HFF-Myc (cell line): ENCODE measurements around the gene CAMK1D.

ENCODE experiments used
- DNase-seq: peaks from one replicate; pipeline ENCODE4 v3.0.0-alpha.2; 2011; ENCODE audit warnings: low read depth; ENCODE audit errors: extremely low read depth
- H3K4me3 ChIP-seq: replicated peaks from 2 replicates; pipeline ENCODE4 v1.5.1; 2011; ENCODE audit warnings: low read depth, mild to moderate bottlenecking, control low read depth, low read length
- TF ChIP-seq, protein P1 (sequence below): IDR thresholded peaks from 2 replicates; pipeline ENCODE4 v1.5.1; 2012; ENCODE audit warnings: mild to moderate bottlenecking, low read depth, low read length, control low read depth; ENCODE audit errors: missing control alignments

The CAMK1D gene

GRCh38 chr10:12533723-12534122, 184.4 kb downstream of the CAMK1D start:
- TF ChIP-seq, protein P1, sequence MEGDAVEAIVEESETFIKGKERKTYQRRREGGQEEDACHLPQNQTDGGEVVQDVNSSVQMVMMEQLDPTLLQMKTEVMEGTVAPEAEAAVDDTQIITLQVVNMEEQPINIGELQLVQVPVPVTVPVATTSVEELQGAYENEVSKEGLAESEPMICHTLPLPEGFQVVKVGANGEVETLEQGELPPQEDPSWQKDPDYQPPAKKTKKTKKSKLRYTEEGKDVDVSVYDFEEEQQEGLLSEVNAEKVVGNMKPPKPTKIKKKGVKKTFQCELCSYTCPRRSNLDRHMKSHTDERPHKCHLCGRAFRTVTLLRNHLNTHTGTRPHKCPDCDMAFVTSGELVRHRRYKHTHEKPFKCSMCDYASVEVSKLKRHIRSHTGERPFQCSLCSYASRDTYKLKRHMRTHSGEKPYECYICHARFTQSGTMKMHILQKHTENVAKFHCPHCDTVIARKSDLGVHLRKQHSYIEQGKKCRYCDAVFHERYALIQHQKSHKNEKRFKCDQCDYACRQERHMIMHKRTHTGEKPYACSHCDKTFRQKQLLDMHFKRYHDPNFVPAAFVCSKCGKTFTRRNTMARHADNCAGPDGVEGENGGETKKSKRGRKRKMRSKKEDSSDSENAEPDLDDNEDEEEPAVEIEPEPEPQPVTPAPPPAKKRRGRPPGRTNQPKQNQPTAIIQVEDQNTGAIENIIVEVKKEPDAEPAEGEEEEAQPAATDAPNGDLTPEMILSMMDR, result no peak
- no peak for DNase-seq
- no peak overlapping the region for H3K4me3 ChIP-seq

- no peak for DNase-seq
- no peak overlapping the region for H3K4me3 ChIP-seq
- TF ChIP-seq, protein P1, result no peak
Observed at GRCh38 chr10:12534824-12535223, 185.5 kb downstream of the CAMK1D start.

- DNase-seq, result no peak
- TF ChIP-seq, protein P1, result no peak
- no peak overlapping the region for H3K4me3 ChIP-seq
Observed at GRCh38 chr10:12535656-12536055, 186.3 kb downstream of the CAMK1D start.

DNA sequence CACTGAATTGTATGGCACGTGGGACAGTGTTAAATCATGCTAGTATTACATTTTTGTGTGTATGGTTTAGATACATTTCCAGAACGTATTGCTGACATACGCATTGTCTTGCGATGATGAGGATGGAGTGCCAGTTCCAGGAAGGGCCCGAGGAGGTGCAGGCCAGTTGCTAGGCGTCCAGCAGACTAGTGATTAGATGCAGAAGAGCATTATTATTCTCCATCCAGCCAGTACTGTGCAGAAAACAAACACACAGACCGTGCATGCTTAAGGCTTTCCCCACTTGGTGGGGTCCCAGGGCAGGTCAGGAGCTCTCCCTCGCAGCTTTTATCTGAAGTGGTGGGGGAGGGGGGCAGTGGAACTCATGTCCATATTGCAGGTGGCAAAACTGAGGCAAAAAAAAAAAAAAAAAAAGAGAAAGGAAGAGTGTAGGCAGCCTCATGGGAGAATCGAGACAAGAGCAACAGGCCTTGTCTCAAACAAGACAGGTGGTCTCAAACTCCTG, 189.2 kb downstream of the CAMK1D start:
- DNase-seq, result no peak
- TF ChIP-seq, protein P1, result no peak
- H3K4me3 ChIP-seq, result no peak overlapping the region

DNA sequence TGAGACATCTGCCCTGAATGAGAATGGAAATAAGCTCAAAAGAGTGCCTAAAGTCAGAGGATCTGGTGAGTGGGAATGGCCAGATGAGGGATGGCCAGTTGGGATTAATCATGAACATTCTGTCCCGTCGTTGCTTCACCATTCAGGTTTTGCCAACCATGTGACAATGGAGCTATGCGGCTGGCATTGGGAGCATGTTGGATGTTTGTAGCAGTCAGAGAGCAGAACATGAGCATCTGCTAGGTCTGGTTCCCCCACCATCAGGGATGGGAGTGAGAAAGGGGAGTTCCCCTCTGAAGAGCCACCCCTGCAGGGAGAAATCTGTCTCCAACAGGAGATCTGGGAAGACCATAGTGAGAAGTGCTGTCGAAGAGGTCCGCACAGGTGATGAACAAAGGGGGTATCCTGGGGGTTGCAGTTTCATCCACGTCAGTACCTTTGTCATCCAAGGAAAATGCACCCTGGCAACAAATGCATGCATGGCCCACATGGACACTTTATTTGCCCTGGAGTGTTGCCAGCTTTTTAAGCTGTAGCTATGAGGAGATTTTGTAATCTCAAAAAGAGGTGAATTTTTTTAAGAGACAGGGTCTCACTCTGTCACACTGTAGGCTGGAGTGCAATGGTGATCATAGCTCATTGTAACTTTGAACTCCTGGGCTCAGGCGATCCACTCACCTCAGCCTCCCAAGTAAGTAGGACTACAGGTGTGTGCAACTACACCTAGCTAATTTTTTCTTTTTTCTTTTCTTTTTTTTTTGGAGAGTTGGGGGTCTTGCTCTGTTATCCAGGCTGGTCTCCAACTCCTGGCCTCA, 190.2 kb downstream of the CAMK1D start:
- TF ChIP-seq, protein P1, result no peak
- DNase-seq, result no peak
- H3K4me3 ChIP-seq, result no peak overlapping the region

DNA sequence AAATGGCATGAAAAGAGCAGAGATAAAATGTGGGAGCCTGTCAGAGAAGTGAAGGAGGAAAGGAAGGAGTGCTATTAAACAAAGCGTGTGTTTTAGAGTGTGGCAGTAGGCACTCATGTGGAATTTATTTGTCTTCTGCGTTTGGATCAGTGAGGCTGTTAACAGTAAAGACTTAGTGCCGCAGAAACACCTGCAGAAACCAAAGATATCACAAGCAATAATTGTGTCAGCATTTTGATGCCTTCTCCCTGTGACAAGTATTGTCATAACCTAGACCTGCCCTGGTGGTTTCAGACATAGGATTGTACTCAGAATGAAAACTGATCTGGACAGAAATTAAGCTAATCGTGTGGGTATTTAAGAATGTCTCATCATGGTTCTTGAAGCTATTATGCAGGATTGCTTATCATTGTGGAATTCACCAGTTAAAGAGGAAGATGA, 191.0 kb downstream of the CAMK1D start:
- TF ChIP-seq, protein P1, result no peak
- DNase-seq, result no peak

More for the DNA sequence above, 191.0 kb downstream of the CAMK1D start:
- no peak overlapping the region for H3K4me3 ChIP-seq
